UCSD-AML1 (cell line): ENCODE data around the gene ATP8B3.

Experiments
- DNase-seq: peaks from one replicate; lab custom pipeline; 2025; ENCODE audit not compliant: unreplicated experiment; lab: John Stamatoyannopoulos, UW

ATP8B3 gene

DNA sequence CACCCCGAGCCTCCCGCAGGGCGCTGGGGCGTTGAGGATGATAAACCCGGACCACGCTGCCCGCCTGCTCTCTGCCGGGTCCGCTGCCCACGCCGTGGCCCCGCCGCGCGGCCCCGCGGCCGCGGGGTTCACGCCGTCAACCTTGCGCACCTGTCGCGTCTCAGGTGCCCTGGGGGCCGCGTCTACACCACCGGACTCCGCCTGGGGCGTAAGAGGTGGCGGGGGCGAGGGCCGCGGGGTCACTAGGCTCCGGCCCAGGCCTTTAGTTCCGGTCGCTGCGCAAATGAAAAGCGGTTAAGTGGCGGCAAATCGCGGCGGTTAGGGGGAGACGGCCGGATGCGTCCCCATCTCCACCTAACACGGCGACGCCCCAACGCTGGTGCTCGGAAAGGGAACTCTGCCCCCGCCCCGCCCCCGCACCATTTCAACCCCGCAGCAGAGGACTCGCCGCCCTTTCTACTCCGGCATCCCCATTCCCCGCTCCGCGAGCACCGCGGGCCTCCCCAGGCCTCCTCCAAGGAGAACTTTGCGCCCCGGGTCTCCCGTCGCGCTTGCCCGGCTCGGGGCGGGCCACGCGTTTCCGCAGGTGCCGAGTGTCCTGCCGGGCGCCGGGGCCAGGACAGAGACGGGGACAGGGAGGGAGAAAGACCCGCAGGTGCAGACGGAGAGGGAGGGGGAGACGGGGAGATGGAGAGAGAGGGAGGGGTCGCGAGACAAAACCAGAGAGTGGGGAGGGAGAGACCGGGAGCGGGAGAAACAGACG, 54.4 kb downstream of the ATP8B3 start:
- DNase-seq: no peak

- no peak for DNase-seq
Observed at GRCh38 chr19:1756705-1757465, 55.2 kb downstream of the ATP8B3 start.

DNA sequence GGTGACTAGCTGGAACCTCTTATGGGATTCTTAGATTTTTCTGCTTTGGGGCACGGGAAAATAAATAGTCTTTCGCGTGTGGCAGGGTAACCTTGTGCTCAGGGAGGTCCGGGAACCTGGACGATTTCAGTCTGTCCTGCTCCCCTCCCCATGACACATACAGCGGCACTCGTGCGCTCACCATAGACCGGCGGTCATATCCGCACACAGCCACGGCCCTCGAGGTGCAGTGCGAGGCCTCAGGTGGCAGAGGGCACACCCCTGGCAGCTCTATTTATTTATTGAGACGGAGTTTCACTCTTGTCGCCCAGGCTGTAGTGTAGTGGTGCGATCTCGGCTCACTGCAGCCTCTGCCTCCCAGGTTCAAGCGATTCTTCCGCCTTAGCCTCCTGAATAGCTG, 55.8 kb downstream of the ATP8B3 start:
- DNase-seq: no peak

- DNase-seq: no peak
Observed at GRCh38 chr19:1755467-1756171, 56.5 kb downstream of the ATP8B3 start.

GRCh38 chr19:1754636-1755466, 57.2 kb downstream of the ATP8B3 start:
- DNase-seq: peak; percentile 61

GRCh38 chr19:1754018-1754635, 57.9 kb downstream of the ATP8B3 start:
- DNase-seq: no peak

GRCh38 chr19:1752757-1753728, 59.0 kb downstream of the ATP8B3 start, which contains the start of gene ONECUT3:
Gene ONECUT3 (plus strand): TSS chr19:1753506. CDS start chr19:1753663, 157 bp downstream.
- DNase-seq: no peak

DNA sequence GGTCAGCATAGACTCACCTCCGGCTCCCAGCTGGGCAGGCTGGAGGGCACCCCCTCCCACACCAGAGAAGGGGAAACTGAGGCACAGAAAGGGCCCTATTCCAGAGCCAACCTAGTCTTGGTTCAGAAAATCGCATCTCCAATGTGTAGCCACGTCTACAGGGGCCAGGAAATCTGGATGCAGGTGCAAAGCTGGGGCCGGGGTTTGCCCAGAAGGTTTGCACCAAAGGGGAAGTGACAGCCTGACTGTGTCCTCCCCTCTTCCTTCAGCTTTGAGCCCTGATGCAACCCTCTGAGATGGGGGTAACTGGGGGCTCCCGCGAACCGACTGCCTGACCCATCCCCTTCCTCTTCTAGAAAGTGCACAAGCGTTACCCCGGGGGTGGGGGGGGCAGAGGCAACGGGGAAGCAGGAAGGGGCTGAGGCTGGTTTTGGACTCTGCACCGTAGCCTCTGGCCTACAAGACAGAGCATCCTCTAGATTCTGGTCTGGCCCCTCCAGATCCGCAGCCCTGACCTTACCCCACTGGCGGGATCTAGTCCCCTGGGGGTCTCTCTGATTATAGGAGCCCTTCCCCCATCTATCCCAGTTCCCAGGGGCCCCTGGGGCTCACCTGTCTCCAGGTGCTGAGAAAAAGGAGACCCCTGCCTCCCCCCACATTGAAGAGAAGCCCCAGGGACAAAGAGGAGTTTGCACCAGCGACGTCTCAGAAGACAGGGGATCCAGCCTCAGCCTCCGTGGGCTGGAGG, 59.9 kb downstream of the ATP8B3 start:
- DNase-seq: peak; percentile 25

GRCh38 chr19:1751367-1752008, 60.6 kb downstream of the ATP8B3 start:
- no peak for DNase-seq

- DNase-seq: no peak
Observed at GRCh38 chr19:1750343-1751021, 61.6 kb downstream of the ATP8B3 start.

DNA sequence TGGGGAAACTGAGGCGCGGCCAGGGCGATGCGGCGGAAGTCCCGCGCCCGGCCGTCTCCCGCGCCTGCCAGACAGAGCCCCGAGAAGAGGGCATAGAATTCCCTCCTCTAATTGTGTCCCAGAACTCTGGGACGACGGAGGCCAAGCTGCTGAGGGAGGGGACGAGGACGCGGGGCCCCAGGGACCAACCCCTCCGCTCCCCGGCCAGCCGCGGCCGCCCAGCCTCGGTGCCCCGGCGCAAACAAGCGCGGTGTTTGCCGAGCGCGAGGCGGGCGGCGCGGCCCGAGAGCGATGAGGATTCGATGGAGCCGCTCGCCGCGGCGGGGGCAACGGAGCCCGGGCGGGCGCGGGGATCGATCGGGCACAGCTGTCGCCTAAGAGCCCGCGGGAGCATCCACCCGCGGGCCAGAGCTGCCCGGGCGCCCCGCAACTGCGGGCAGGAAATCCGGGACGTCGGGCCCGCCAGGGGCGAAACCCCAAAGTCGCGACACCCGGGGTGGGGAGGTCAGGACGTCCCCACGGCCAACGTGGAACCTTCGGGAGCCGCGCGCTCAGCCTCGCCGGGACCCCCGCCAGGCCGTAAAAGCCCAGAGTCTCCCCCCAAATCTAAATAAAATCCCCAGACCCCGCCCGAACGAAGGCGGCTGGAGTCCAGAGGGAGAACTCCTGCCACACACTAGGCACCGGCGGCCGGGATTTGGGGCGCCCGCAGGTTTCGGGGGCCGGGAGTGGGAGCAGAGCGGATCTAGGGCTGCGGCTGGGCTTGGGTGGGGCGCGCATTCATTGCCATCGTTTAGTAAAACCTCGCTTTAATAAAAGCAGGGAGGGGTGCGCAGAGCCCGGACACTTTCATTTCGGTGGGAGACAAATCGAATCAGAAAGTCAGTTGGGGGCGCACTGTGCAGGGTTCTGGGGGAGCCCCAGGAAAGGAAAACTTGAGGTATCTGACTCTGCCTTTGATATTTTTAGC, 62.4 kb downstream of the ATP8B3 start:
- no peak for DNase-seq

GRCh38 chr19:1748873-1749341, 63.2 kb downstream of the ATP8B3 start:
- no peak for DNase-seq

DNA sequence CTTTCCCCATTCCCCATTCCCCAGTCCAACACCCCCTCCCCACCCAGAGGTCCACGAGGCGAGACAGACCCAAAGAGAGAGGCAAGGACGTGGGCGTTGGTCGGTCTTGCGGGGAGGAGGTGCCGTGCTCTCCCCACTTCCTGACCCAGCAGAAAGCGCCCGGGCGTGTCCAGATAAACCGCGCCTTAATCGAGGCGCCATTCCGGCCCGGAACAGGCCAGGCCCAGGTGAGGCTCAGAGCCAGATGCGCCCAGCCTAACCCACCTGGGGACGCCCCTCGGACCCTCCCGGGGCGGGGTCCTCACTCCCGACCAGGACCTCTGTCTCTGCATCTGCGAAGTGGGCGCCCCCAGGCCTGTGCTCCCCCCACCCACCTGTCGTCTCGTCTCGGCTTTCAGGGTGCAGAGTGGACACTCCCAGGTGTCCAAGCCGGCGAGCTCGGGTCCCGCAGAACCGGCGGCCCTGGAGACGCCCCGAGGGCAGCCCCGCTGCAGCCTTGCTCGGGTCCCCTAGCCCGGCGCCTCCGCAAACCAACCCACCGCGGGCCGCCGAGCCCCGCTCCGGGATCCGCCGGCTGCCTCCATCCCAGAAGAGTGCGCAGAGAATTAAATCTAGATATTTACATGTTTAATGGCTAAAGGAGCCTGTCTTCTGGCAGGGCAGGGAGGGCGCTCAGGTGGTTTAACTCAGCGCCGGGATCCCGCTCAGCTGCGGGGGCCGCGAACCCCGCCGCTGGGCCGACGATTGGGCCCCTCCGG, 63.8 kb downstream of the ATP8B3 start:
- no peak for DNase-seq

DNA sequence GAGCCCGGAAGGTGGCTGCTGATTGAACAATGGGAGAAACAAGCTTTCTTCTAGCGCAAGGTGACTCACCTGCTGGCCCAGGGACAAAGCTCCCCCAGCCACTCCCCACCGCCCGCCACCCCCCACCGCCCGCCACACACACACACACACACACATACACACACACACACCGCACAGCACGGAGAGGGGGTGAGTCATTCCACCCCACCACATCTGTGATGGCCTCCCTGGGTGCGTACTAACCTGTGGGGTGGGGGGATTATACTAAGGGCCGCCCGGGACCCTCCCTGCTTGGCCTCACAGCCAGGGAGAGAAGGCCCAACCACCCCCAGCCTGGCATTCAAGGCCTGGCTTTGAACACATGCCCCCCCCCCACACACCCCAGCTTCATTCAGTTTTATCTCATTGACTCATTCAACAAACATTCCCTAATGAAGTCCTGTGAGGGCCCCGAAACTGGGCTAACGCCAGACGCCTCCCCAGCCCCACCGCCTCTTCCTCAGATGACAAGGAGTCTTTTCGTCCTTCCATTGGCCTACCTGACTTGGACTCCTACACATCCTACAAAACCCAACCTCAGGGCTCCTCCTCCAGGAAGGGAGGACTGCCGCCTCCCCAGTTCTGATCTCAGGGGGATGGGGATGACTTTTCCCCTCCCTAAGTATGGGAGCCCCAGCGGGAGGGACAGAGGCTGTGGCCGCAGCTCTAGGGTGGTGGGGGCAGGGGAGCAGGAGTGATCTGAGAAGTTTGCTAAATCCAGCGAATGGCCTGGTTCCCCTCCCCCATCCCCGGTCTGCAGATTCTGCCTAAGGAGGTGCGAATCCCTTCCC, 64.6 kb downstream of the ATP8B3 start:
- DNase-seq: peak; percentile 55
